Endothelial cell of umbilical vein (primary cell): Measurements from ENCODE around the gene B3GNT3. TPM values are rescaled to one million over a fixed set of nuclear protein-coding genes. Genes with fewer than 3 reads are reported as not detected.

Source experiments
- BruUV-seq: library from RNA; stranded (reverse); fragments of 400-500 nt; replicated peaks from 2 replicates; lab custom pipeline; 2021; lab: Mats Ljungman, UMichigan
- CTCF ChIA-PET: fragments of 300-600, 350-600 bp; sonication (Branson Sonifier 250); formaldehyde crosslinking; loops from one replicate; lab custom pipeline; 2021; ENCODE audit warnings: antibody characterized with exemption, inconsistent platforms; lab: Charles Lee
- POLR2A ChIA-PET: fragments of 300-600, 350-600 bp; sonication (Branson Sonifier 250); formaldehyde crosslinking; loops from one replicate; lab custom pipeline; 2021; ENCODE audit warnings: antibody characterized with exemption, inconsistent platforms; lab: Charles Lee
- DNase-seq: peaks from one replicate; pipeline ENCODE4 v3.0.0-alpha.2; 2011; ENCODE audit warnings: low read depth, low spot score
- FAIRE-seq: peaks from 2 replicates; lab custom pipeline; 2011; peaks lifted over from hg19 to GRCh38; lab: Jason Lieb, UNC
- H2AFZ ChIP-seq: 2 replicates; pipeline ENCODE4 v1.6.0; 2012; ENCODE audit warnings: low read depth, low read length, control low read depth, inconsistent platforms
- H3K27ac ChIP-seq: 2 replicates; pipeline ENCODE4 v1.5.1; 2011; ENCODE audit warnings: low read depth, mild to moderate bottlenecking, control low read depth, low read length, moderate library complexity; ENCODE audit not compliant: insufficient read depth
- H3K27me3 ChIP-seq, 2 experiments: 2 replicates each; pipeline versions ENCODE4 v1.6.0 to v1.6.1; 2011; ENCODE audit warnings: low read length in 2 of 2, mixed read lengths in 1 of 2; ENCODE audit not compliant: control insufficient read depth in 2 of 2, insufficient read depth in 2 of 2
- H3K36me3 ChIP-seq, 2 experiments: 2 replicates in 1 of 2; 3 replicates in 1 of 2; pipeline ENCODE4 v1.5.1; 2011; ENCODE audit warnings: low read length in 2 of 2, mild to moderate bottlenecking in 1 of 2, moderate library complexity in 1 of 2; ENCODE audit not compliant: control insufficient read depth in 2 of 2, insufficient read depth in 2 of 2; ENCODE audit errors: extremely low read depth in 1 of 2
- H3K4me1 ChIP-seq: 3 replicates; pipeline ENCODE4 v1.5.1; 2011; ENCODE audit warnings: mild to moderate bottlenecking, low read length; ENCODE audit not compliant: control insufficient read depth, insufficient read depth; ENCODE audit errors: extremely low read depth
- H3K4me2 ChIP-seq: 2 replicates; pipeline ENCODE4 v1.6.1; 2011; ENCODE audit warnings: low read length, control low read depth, mixed read lengths; ENCODE audit not compliant: insufficient read depth
- H3K4me3 ChIP-seq, 3 experiments: fragments of 200-600 bp in 1 of 3; sonication (generic), shearing (Covaris generic) in 1 of 3; replicated peaks in 1 of 3; 2 replicates each; pipeline ENCODE4 v1.5.1; 2011 to 2016; ENCODE audit warnings: control low read depth in 3 of 3, low read length in 3 of 3, mild to moderate bottlenecking in 2 of 3, inconsistent platforms in 1 of 3, low read depth in 1 of 3, moderate library complexity in 1 of 3; ENCODE audit not compliant: insufficient read depth in 1 of 3
- H3K79me2 ChIP-seq: 2 replicates; pipeline ENCODE4 v1.6.0; 2012; ENCODE audit warnings: low read length, inconsistent platforms; ENCODE audit not compliant: control insufficient read depth, insufficient read depth
- H3K9ac ChIP-seq: replicated peaks from 2 replicates; pipeline ENCODE3; 2011; ENCODE audit warnings: low read length, control low read depth; ENCODE audit not compliant: insufficient read depth; ENCODE audit errors: extremely low read depth
- H3K9me1 ChIP-seq: replicated peaks from 3 replicates; pipeline ENCODE4 v1.6.0; 2011; ENCODE audit warnings: mild to moderate bottlenecking, low read length; ENCODE audit not compliant: control insufficient read depth, insufficient read depth; ENCODE audit errors: extremely low read depth
- H3K9me3 ChIP-seq: replicated peaks from 2 replicates; pipeline ENCODE4 v1.5.1; 2012; ENCODE audit warnings: low read length, inconsistent platforms; ENCODE audit not compliant: control insufficient read depth, insufficient read depth
- H4K20me1 ChIP-seq: replicated peaks from 2 replicates; pipeline ENCODE3; 2011; ENCODE audit warnings: mild to moderate bottlenecking, low read length; ENCODE audit not compliant: control insufficient read depth, insufficient read depth; ENCODE audit errors: extremely low read depth
- EZH2 ChIP-seq: IDR thresholded peaks from 2 replicates; pipeline ENCODE4 v1.6.1; 2012; ENCODE audit warnings: borderline replicate concordance, low read depth, mild to moderate bottlenecking, moderate library complexity, low read length, inconsistent platforms; ENCODE audit not compliant: severe bottlenecking
- FOS ChIP-seq: IDR thresholded peaks from 2 replicates; pipeline ENCODE4 v1.6.1; 2011; ENCODE audit warnings: mild to moderate bottlenecking, low read length, moderate library complexity, borderline replicate concordance; ENCODE audit not compliant: insufficient read depth
- GATA2 ChIP-seq: IDR thresholded peaks from 2 replicates; pipeline ENCODE4 v1.7.0; 2011; ENCODE audit warnings: low read depth, mild to moderate bottlenecking, moderate library complexity, mixed read lengths, low read length; ENCODE audit not compliant: insufficient read length, insufficient read depth
- JUN ChIP-seq: IDR thresholded peaks from 2 replicates; pipeline ENCODE4 v1.6.1; 2011; ENCODE audit warnings: borderline replicate concordance, low read depth; ENCODE audit not compliant: insufficient read length, insufficient read depth
- MAX ChIP-seq: IDR thresholded peaks from 2 replicates; pipeline ENCODE4 v1.6.1; 2011; ENCODE audit not compliant: insufficient read depth, insufficient read length
- MYC ChIP-seq: IDR thresholded peaks from one replicate; pipeline ENCODE4 v1.6.1; 2011; ENCODE audit warnings: mild to moderate bottlenecking, low read depth, low read length
- POLR2A ChIP-seq: IDR thresholded peaks from 2 replicates; pipeline ENCODE4 v1.6.1; 2012; ENCODE audit warnings: low read depth, mild to moderate bottlenecking, control low read depth, low read length
- POLR2AphosphoS5 ChIP-seq: IDR thresholded peaks from 2 replicates; pipeline ENCODE4 v1.6.1; 2012; ENCODE audit warnings: low read depth, mild to moderate bottlenecking, control low read depth, low read length, moderate library complexity; ENCODE audit not compliant: insufficient read depth
- dilution Hi-C: fragments of 300-500 bp; cut with MboI; formaldehyde crosslinking; loops from one replicate; pipeline ENCODE4 v1.15.0; 2019; ENCODE audit warnings: low sequenced_read_pairs; ENCODE audit not compliant: extremely low pct_ligation_motif_present
- intact Hi-C: fragments of 100-400 bp; cut with micrococcal nuclease; formaldehyde crosslinking; loops from one replicate; pipeline ENCODE4 v1.10.0; 2022
- polyA plus RNA-seq, 4 experiments: library from polyadenylated mRNA; depleted of rRNA in 3 of 4; stranded (reverse) in 3 of 4; unstranded in 1 of 4; fragments of >200 nt; gene quantifications; 2 replicates each; pipeline versions ENCODE4 v1.2.1 to v1.2.3, GENCODE V29; 2011 to 2012; ENCODE audit warnings: missing spikeins in 1 of 4
- total RNA-seq: library from RNA; stranded (reverse); gene quantifications from 2 replicates; pipeline ENCODE4 v1.2.3, GENCODE V29; 2021
- TF ChIP-seq, protein P1 (sequence below), 2 donors: IDR thresholded peaks; 1 replicate in 1 of 2; 2 replicates in 1 of 2; pipeline ENCODE4 v1.5.1; 2011; ENCODE audit warnings: low read length in 2 of 2, mild to moderate bottlenecking in 2 of 2, moderate library complexity in 2 of 2, control low read depth in 1 of 2, inconsistent platforms in 1 of 2, low read depth in 1 of 2; ENCODE audit not compliant: insufficient read depth in 1 of 2; ENCODE audit errors: extremely low read depth in 1 of 2

The B3GNT3 gene
- total and polyA plus RNA-seq, 2 donors (not counting 3 experiments of a cell fraction or from before 2014, with no cell fraction given) = 0.10 TPM; not detected in 1

- Histone ChIP-seq H3K9me3 (no peaks in the 10 kb centered on the region), H3K79me2 (no peaks in the 10 kb centered on the region), H3K27me3 (no peaks in the 10 kb centered on the region), H2AFZ (no peak overlapping the region), H3K9ac (no peak overlapping the region), H4K20me1 (no peaks in the 10 kb centered on the region), H3K4me2 (no peak overlapping the region), H3K27ac (no peak overlapping the region), H3K9me1 (no peaks in the 10 kb centered on the region), H3K4me3 (no peak overlapping the region), H3K4me1 (peaks cover 5% of the 10 kb centered on the region), H3K36me3 (no peaks in the 10 kb centered on the region)
- FAIRE-seq = no peak
- dilution Hi-C loops (no loop called here), intact Hi-C loops (no loop called here)
- ChIA-PET POLR2A (no interaction called here), CTCF (no interaction called here)
- BruUV-seq = no TSS peak
- no peak for TF ChIP-seq POLR2A
- TF ChIP-seq FOS = no peak
- TF ChIP-seq MAX = no peak
- no peak for TF ChIP-seq EZH2
- TF ChIP-seq, protein P1, sequence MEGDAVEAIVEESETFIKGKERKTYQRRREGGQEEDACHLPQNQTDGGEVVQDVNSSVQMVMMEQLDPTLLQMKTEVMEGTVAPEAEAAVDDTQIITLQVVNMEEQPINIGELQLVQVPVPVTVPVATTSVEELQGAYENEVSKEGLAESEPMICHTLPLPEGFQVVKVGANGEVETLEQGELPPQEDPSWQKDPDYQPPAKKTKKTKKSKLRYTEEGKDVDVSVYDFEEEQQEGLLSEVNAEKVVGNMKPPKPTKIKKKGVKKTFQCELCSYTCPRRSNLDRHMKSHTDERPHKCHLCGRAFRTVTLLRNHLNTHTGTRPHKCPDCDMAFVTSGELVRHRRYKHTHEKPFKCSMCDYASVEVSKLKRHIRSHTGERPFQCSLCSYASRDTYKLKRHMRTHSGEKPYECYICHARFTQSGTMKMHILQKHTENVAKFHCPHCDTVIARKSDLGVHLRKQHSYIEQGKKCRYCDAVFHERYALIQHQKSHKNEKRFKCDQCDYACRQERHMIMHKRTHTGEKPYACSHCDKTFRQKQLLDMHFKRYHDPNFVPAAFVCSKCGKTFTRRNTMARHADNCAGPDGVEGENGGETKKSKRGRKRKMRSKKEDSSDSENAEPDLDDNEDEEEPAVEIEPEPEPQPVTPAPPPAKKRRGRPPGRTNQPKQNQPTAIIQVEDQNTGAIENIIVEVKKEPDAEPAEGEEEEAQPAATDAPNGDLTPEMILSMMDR (IDR thresholded peaks at IDR 0.05; ENCODE audit: extremely low read depth in 1 of 2, insufficient read depth in 1 of 2, low read depth in 1 of 2, low read length in 2 of 2) = no peak
- TF ChIP-seq JUN = no peak
- no peak for TF ChIP-seq POLR2AphosphoS5
- TF ChIP-seq GATA2 = no peak
- no peak for TF ChIP-seq MYC
- DNase-seq = no peak
These were observed 40.5 kb downstream of the B3GNT3 start for GRCh38 chr19:17835182-17836006.
